Peyer's patch (tissue), 4 donors: Measurements from ENCODE around the gene KIRREL1.

Experiments
- POLR2A ChIP-seq, 2 donors: fragments of 450-650 bp; IDR thresholded peaks; one replicate each; pipeline ENCODE4 v1.5.1; 2017; ENCODE audit warnings: antibody characterized with exemption in 2 of 2, mild to moderate bottlenecking in 2 of 2, moderate library complexity in 2 of 2
- TF ChIP-seq, protein P1 (sequence below), 6 experiments: fragments of 450-650 bp in 4 of 6; fragments of 200-600 bp in 2 of 6; sonication (generic) in 1 of 6; IDR thresholded peaks; one replicate each; pipeline ENCODE4 v1.5.1; 2017 to 2019; ENCODE audit warnings: antibody characterized with exemption in 6 of 6, mild to moderate bottlenecking in 3 of 6, moderate library complexity in 1 of 6

DNA sequence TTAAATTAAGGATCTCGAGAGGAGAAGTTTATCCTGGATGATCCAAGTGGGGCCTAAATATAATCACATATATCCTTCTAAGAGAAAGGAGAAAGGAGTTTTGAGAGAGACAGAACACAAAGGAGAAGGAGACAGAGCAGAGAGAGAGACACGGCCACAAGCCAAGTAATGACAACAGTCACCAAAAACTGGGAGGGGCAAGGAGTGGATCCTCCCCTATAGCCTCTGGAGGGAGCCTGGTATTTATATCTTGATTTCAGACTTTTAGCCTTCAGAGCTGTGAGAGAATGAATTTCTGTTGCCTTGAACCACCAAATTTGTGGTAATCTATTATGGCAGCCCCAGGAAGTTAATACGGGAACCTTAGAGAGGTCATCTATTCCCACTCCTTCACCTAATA, 137.8 kb downstream of the KIRREL1 start:
- TF ChIP-seq, protein P1, sequence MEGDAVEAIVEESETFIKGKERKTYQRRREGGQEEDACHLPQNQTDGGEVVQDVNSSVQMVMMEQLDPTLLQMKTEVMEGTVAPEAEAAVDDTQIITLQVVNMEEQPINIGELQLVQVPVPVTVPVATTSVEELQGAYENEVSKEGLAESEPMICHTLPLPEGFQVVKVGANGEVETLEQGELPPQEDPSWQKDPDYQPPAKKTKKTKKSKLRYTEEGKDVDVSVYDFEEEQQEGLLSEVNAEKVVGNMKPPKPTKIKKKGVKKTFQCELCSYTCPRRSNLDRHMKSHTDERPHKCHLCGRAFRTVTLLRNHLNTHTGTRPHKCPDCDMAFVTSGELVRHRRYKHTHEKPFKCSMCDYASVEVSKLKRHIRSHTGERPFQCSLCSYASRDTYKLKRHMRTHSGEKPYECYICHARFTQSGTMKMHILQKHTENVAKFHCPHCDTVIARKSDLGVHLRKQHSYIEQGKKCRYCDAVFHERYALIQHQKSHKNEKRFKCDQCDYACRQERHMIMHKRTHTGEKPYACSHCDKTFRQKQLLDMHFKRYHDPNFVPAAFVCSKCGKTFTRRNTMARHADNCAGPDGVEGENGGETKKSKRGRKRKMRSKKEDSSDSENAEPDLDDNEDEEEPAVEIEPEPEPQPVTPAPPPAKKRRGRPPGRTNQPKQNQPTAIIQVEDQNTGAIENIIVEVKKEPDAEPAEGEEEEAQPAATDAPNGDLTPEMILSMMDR (IDR thresholded peaks at IDR 0.05) = no peak
- no peak for TF ChIP-seq POLR2A (IDR thresholded peaks at IDR 0.05)
